GM12878 (cell line): ENCODE results near the gene POLRMT. TPM values are rescaled to one million over a fixed set of nuclear protein-coding genes. Genes with fewer than 3 reads are reported as not detected.

Source experiments
- ATF7 ChIP-seq: fragments of 450-650 bp; IDR thresholded peaks from 2 replicates; pipeline ENCODE4 v1.6.1; 2016; ENCODE audit warnings: low read depth, mild to moderate bottlenecking
- BACH1 ChIP-seq: fragments of 450-650 bp; IDR thresholded peaks from 2 replicates; pipeline ENCODE4 v1.6.1; 2017; ENCODE audit warnings: mild to moderate bottlenecking, borderline replicate concordance
- CBX3 ChIP-seq: fragments of 200-600 bp; sonication (generic); IDR thresholded peaks from 2 replicates; pipeline ENCODE4 v1.6.1; 2016; ENCODE audit warnings: low read depth, borderline replicate concordance
- IKZF1 ChIP-seq: fragments of 450-650 bp; conservative IDR thresholded peaks from 2 replicates; pipeline ENCODE4 v1.6.1; 2017; ENCODE audit warnings: antibody characterized with exemption, mild to moderate bottlenecking
- IKZF2 ChIP-seq, 2 experiments: fragments of 450-650 bp; IDR thresholded peaks; 2 replicates each; pipeline ENCODE4 v1.6.1; 2017; ENCODE audit warnings: mild to moderate bottlenecking in 2 of 2, moderate library complexity in 2 of 2
- JUNB ChIP-seq: IDR thresholded peaks from 2 replicates; pipeline ENCODE4 v1.6.1; 2016; ENCODE audit warnings: antibody characterized with exemption, mild to moderate bottlenecking
- NR2C2 ChIP-seq: IDR thresholded peaks from 2 replicates; pipeline ENCODE4 v1.6.1; 2011; ENCODE audit warnings: borderline replicate concordance, low read depth; ENCODE audit not compliant: control insufficient read depth, insufficient read length
- PAX8 ChIP-seq: fragments of 450-650 bp; IDR thresholded peaks from 2 replicates; pipeline ENCODE4 v1.6.1; 2017; ENCODE audit warnings: mild to moderate bottlenecking, moderate library complexity
- TARDBP ChIP-seq: IDR thresholded peaks from 2 replicates; pipeline ENCODE4 v1.6.1; 2016; ENCODE audit warnings: borderline replicate concordance
- WRNIP1 ChIP-seq: IDR thresholded peaks from 2 replicates; pipeline ENCODE4 v1.6.1; 2011; ENCODE audit warnings: low read depth, low read length, improper control_type of control experiment, borderline replicate concordance
- YY1 ChIP-seq: IDR thresholded peaks from 2 replicates; pipeline ENCODE4 v1.6.1; 2011; ENCODE audit warnings: low read depth, mild to moderate bottlenecking, low read length
- ZNF384 ChIP-seq: IDR thresholded peaks from 2 replicates; pipeline ENCODE4 v1.6.1; 2012; ENCODE audit warnings: low read depth, mild to moderate bottlenecking, low read length, improper control_type of control experiment, borderline replicate concordance
- polyA plus RNA-seq, 11 experiments: library from polyadenylated mRNA; depleted of rRNA in 4 of 11; unstranded in 6 of 11; stranded (reverse) in 5 of 11; fragments of >200 nt; fragmentation: Nextera tagmentation in 4 of 11; fragmentation: Illumina TruSeq in 1 of 11; extraction: Ambion mirVana in 4 of 11; extraction: Trizol in 1 of 11; gene quantifications; 1 replicate in 1 of 11; 2 replicates in 10 of 11; pipeline versions ENCODE4 v1.2.1 to v1.2.3, GENCODE V29; 2011 to 2016; ENCODE audit warnings: inconsistent platforms in 2 of 11, missing spikeins in 2 of 11, low read depth in 1 of 11
- total RNA-seq, 4 experiments: library from RNA; depleted of rRNA in 3 of 4; stranded (reverse); fragments of >200 nt in 3 of 4; fragmentation: Illumina TruSeq in 1 of 4; extraction: Trizol in 1 of 4; gene quantifications; 2 replicates each; pipeline versions ENCODE4 v1.2.1 to v1.2.3, GENCODE V29; 2013 to 2021
- TF ChIP-seq, protein P1 (sequence below), 3 experiments: IDR thresholded peaks in 2 of 3; conservative IDR thresholded peaks in 1 of 3; 2 replicates each; pipeline ENCODE4 v1.5.1; 2011; ENCODE audit warnings: low read depth in 3 of 3, low read length in 3 of 3, mild to moderate bottlenecking in 3 of 3, control low read depth in 2 of 3, moderate library complexity in 2 of 3, inconsistent platforms in 1 of 3, mixed read lengths in 1 of 3; ENCODE audit not compliant: control insufficient read depth in 2 of 3, insufficient read depth in 1 of 3; ENCODE audit errors: extremely low read depth in 1 of 3
- TF ChIP-seq, protein P2 (sequence below): fragments of 450-650 bp; formaldehyde crosslinking; IDR thresholded peaks from 2 replicates; pipeline ENCODE4 v1.5.0; 2022; ENCODE audit warnings: mild to moderate bottlenecking, missing genetic modification characterization
- TF ChIP-seq, protein P3 (sequence below): IDR thresholded peaks from 2 replicates; pipeline ENCODE4 v1.6.1; 2012; ENCODE audit warnings: low read depth, low read length, improper control_type of control experiment
- TF ChIP-seq, protein P4 (sequence below): IDR thresholded peaks from 2 replicates; pipeline ENCODE4 v1.6.1; 2012; ENCODE audit warnings: low read depth, low read length, improper control_type of control experiment
- TF ChIP-seq, protein P5 (sequence below): fragments of 450-650 bp; IDR thresholded peaks from 2 replicates; pipeline ENCODE4 v1.6.1; 2017; ENCODE audit warnings: mild to moderate bottlenecking, moderate library complexity

Gene POLRMT
- total and polyA plus RNA-seq, 10 of the 15 experiments (the other 5 are each of a cell fraction or from before 2014, with no cell fraction given): 9.9 to 57.6 (median 34.6) TPM

DNA sequence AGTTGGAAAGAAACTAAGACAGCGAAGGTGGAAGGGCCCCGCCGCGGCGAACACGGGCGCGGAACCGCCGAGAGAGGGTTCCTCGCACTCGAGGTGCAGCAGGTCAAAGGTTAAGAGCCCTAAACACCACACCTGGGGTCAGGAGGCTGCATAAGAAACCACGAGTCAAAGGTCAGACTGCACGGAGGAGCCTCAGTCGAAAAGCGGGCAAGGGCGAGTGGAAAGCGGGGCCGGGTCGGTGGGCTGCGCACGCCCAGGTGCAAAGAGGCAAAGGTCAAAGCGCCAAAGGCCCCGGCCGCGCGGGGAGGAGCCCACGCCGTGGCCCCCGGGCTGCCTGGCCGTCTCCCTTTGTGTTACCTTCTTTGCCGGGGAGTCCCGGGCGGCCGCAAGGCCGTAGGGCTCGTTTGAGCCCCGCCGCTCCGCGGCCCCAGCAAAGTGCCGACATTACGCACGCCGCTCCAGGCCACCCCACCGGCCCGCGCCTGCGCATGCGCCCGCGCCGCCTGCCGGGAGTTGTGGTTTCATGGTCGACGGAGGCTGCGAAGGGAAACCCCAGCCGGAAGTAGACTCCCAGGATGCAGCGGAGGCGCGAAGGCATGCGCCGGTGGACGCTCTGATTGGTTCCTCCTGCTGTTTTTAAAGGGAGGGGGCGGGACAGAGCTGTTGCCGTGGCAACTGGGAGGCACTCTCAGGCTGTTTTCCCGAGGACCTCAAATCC is at the start of gene POLRMT (continued):
- TF ChIP-seq, protein P1, sequence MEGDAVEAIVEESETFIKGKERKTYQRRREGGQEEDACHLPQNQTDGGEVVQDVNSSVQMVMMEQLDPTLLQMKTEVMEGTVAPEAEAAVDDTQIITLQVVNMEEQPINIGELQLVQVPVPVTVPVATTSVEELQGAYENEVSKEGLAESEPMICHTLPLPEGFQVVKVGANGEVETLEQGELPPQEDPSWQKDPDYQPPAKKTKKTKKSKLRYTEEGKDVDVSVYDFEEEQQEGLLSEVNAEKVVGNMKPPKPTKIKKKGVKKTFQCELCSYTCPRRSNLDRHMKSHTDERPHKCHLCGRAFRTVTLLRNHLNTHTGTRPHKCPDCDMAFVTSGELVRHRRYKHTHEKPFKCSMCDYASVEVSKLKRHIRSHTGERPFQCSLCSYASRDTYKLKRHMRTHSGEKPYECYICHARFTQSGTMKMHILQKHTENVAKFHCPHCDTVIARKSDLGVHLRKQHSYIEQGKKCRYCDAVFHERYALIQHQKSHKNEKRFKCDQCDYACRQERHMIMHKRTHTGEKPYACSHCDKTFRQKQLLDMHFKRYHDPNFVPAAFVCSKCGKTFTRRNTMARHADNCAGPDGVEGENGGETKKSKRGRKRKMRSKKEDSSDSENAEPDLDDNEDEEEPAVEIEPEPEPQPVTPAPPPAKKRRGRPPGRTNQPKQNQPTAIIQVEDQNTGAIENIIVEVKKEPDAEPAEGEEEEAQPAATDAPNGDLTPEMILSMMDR (IDR thresholded peaks at IDR 0.05 in 2 of 3, conservative IDR thresholded peaks at IDR 0.05 in 1 of 3; ENCODE audit: control insufficient read depth in 2 of 3, extremely low read depth in 1 of 3, insufficient read depth in 1 of 3, low read depth in 3 of 3, low read length in 3 of 3): no peak
- TF ChIP-seq WRNIP1 (no peak), JUNB (no peak), ATF7 (0 out of 2 replicates have a peak, but pooled peaks have one; percentile 29), YY1 (peak; percentile 84), IKZF2 (IDR thresholded peaks at IDR 0.05) (no peak), ZNF384 (no peak), BACH1 (no peak), NR2C2 (peak; percentile 80), IKZF1 (peak; percentile 72), PAX8 (no peak), TARDBP (no peak), CBX3 (no peak)
- TF ChIP-seq, protein P2, sequence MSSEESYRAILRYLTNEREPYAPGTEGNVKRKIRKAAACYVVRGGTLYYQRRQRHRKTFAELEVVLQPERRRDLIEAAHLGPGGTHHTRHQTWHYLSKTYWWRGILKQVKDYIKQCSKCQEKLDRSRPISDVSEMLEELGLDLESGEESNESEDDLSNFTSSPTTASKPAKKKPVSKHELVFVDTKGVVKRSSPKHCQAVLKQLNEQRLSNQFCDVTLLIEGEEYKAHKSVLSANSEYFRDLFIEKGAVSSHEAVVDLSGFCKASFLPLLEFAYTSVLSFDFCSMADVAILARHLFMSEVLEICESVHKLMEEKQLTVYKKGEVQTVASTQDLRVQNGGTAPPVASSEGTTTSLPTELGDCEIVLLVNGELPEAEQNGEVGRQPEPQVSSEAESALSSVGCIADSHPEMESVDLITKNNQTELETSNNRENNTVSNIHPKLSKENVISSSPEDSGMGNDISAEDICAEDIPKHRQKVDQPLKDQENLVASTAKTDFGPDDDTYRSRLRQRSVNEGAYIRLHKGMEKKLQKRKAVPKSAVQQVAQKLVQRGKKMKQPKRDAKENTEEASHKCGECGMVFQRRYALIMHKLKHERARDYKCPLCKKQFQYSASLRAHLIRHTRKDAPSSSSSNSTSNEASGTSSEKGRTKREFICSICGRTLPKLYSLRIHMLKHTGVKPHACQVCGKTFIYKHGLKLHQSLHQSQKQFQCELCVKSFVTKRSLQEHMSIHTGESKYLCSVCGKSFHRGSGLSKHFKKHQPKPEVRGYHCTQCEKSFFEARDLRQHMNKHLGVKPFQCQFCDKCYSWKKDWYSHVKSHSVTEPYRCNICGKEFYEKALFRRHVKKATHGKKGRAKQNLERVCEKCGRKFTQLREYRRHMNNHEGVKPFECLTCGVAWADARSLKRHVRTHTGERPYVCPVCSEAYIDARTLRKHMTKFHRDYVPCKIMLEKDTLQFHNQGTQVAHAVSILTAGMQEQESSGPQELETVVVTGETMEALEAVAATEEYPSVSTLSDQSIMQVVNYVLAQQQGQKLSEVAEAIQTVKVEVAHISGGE (CRISPR knock-in tag): no peak
- TF ChIP-seq, protein P3, sequence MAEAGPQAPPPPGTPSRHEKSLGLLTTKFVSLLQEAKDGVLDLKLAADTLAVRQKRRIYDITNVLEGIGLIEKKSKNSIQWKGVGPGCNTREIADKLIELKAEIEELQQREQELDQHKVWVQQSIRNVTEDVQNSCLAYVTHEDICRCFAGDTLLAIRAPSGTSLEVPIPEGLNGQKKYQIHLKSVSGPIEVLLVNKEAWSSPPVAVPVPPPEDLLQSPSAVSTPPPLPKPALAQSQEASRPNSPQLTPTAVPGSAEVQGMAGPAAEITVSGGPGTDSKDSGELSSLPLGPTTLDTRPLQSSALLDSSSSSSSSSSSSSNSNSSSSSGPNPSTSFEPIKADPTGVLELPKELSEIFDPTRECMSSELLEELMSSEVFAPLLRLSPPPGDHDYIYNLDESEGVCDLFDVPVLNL: no peak
- TF ChIP-seq, protein P4, sequence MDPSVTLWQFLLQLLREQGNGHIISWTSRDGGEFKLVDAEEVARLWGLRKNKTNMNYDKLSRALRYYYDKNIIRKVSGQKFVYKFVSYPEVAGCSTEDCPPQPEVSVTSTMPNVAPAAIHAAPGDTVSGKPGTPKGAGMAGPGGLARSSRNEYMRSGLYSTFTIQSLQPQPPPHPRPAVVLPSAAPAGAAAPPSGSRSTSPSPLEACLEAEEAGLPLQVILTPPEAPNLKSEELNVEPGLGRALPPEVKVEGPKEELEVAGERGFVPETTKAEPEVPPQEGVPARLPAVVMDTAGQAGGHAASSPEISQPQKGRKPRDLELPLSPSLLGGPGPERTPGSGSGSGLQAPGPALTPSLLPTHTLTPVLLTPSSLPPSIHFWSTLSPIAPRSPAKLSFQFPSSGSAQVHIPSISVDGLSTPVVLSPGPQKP: peak; percentile 97
- TF ChIP-seq, protein P5, sequence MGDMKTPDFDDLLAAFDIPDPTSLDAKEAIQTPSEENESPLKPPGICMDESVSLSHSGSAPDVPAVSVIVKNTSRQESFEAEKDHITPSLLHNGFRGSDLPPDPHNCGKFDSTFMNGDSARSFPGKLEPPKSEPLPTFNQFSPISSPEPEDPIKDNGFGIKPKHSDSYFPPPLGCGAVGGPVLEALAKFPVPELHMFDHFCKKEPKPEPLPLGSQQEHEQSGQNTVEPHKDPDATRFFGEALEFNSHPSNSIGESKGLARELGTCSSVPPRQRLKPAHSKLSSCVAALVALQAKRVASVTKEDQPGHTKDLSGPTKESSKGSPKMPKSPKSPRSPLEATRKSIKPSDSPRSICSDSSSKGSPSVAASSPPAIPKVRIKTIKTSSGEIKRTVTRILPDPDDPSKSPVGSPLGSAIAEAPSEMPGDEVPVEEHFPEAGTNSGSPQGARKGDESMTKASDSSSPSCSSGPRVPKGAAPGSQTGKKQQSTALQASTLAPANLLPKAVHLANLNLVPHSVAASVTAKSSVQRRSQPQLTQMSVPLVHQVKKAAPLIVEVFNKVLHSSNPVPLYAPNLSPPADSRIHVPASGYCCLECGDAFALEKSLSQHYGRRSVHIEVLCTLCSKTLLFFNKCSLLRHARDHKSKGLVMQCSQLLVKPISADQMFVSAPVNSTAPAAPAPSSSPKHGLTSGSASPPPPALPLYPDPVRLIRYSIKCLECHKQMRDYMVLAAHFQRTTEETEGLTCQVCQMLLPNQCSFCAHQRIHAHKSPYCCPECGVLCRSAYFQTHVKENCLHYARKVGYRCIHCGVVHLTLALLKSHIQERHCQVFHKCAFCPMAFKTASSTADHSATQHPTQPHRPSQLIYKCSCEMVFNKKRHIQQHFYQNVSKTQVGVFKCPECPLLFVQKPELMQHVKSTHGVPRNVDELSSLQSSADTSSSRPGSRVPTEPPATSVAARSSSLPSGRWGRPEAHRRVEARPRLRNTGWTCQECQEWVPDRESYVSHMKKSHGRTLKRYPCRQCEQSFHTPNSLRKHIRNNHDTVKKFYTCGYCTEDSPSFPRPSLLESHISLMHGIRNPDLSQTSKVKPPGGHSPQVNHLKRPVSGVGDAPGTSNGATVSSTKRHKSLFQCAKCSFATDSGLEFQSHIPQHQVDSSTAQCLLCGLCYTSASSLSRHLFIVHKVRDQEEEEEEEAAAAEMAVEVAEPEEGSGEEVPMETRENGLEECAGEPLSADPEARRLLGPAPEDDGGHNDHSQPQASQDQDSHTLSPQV: no peak
